ENCODE measurements around the gene ELP4.

- TF ChIP-seq TAF1 (IDR thresholded peaks at IDR 0.05; ENCODE audit: borderline replicate concordance, insufficient read depth, low read length) (no peak), POLR2AphosphoS5 (IDR thresholded peaks at IDR 0.05; ENCODE audit: low read depth, low read length) (no peak), FOXP2 (optimal IDR thresholded peaks at IDR 0.05; ENCODE audit: borderline replicate concordance, extremely low read depth, extremely low read length, insufficient read depth) (no peak)
- TF ChIP-seq, protein P1, sequence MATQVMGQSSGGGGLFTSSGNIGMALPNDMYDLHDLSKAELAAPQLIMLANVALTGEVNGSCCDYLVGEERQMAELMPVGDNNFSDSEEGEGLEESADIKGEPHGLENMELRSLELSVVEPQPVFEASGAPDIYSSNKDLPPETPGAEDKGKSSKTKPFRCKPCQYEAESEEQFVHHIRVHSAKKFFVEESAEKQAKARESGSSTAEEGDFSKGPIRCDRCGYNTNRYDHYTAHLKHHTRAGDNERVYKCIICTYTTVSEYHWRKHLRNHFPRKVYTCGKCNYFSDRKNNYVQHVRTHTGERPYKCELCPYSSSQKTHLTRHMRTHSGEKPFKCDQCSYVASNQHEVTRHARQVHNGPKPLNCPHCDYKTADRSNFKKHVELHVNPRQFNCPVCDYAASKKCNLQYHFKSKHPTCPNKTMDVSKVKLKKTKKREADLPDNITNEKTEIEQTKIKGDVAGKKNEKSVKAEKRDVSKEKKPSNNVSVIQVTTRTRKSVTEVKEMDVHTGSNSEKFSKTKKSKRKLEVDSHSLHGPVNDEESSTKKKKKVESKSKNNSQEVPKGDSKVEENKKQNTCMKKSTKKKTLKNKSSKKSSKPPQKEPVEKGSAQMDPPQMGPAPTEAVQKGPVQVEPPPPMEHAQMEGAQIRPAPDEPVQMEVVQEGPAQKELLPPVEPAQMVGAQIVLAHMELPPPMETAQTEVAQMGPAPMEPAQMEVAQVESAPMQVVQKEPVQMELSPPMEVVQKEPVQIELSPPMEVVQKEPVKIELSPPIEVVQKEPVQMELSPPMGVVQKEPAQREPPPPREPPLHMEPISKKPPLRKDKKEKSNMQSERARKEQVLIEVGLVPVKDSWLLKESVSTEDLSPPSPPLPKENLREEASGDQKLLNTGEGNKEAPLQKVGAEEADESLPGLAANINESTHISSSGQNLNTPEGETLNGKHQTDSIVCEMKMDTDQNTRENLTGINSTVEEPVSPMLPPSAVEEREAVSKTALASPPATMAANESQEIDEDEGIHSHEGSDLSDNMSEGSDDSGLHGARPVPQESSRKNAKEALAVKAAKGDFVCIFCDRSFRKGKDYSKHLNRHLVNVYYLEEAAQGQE (IDR thresholded peaks at IDR 0.05; ENCODE audit: insufficient read depth in 1 of 2, low read depth in 2 of 2, low read length in 2 of 2): no peak
Observed at GRCh38 chr11:31820438-31820818, 310.9 kb downstream of the ELP4 start.
